T-cell (primary cell): Measurements from ENCODE around the gene JMJD8. TPM values are rescaled to one million over a fixed set of nuclear protein-coding genes. Genes with fewer than 3 reads are reported as not detected.
"Not testable (repeated sequence)": the region's sequence is repeated elsewhere in the genome, so short reads cannot be mapped to it uniquely, and the experiment has no call there.

Source experiments
- ATAC-seq, 4 experiments: fragments of 200-7000 bp in 3 of 4; fragments of 150-1000 bp in 1 of 4; cut with Tn5 transposase; replicated peaks in 1 of 4; 1 replicate in 3 of 4; 2 replicates in 1 of 4; pipeline ENCODE4 v1.10.0; 2021; ENCODE audit warnings: moderate library complexity in 3 of 4, mild to moderate bottlenecking in 2 of 4, moderate number of reproducible peaks in 1 of 4
- CTCF ChIA-PET, 2 donors: fragments of 300-600 bp; sonication (Branson Sonifier 250); formaldehyde crosslinking; loops; one replicate each; lab custom pipeline; 2022; ENCODE audit warnings: antibody characterized with exemption in 2 of 2; lab: Charles Lee
- POLR2A ChIA-PET, 2 donors: fragments of 300-600 bp; sonication (Branson Sonifier 250); formaldehyde crosslinking; loops; one replicate each; lab custom pipeline; 2022; ENCODE audit warnings: antibody characterized with exemption in 2 of 2; lab: Charles Lee
- DNase-seq, 35 experiments: peaks; one replicate each; pipeline versions ENCODE4 v3.0.0 to v3.0.0-alpha.2; 2013 to 2023
- H3K27ac ChIP-seq: one replicate; pipeline ENCODE4 v1.5.1; 2013; ENCODE audit warnings: low read length
- H3K27me3 ChIP-seq, 2 experiments: replicated peaks in 1 of 2; 1 replicate in 1 of 2; 2 replicates in 1 of 2; pipeline versions ENCODE4 v1.6.1 to v1.7.0; 2013; ENCODE audit warnings: low read length in 1 of 2, mixed read lengths in 1 of 2; ENCODE audit not compliant: control insufficient read depth in 2 of 2, insufficient read depth in 2 of 2; ENCODE audit errors: extremely low read depth in 1 of 2
- H3K36me3 ChIP-seq, 2 donors: 1 replicate in 1 of 2; 2 replicates in 1 of 2; pipeline versions ENCODE4 v1.6.1 to v1.7.0; 2013; ENCODE audit warnings: low read length in 1 of 2; ENCODE audit not compliant: control insufficient read depth in 2 of 2, insufficient read depth in 1 of 2; ENCODE audit errors: extremely low read depth in 1 of 2
- H3K4me1 ChIP-seq, 2 experiments: 1 replicate in 1 of 2; 2 replicates in 1 of 2; pipeline versions ENCODE4 v1.6.1 to v1.7.0; 2013; ENCODE audit warnings: low read length in 2 of 2, mixed read lengths in 1 of 2; ENCODE audit not compliant: insufficient read depth in 2 of 2, control insufficient read depth in 1 of 2; ENCODE audit errors: extremely low read depth in 1 of 2
- H3K4me3 ChIP-seq, 2 donors: 1 replicate in 1 of 2; 2 replicates in 1 of 2; pipeline versions ENCODE4 v1.5.1 to v1.7.0; 2013; ENCODE audit warnings: mild to moderate bottlenecking in 2 of 2, low read length in 1 of 2, moderate library complexity in 1 of 2; ENCODE audit not compliant: control insufficient read depth in 1 of 2; ENCODE audit errors: extremely low read depth in 1 of 2
- H3K9me3 ChIP-seq: 2 replicates; pipeline ENCODE4 v1.7.0; 2013
- H3K27ac Mint-ChIP-seq, 2 donors: one replicate each; pipeline ENCODE4 v1.8.0; 2020 to 2021; ENCODE audit warnings: mild to moderate bottlenecking in 2 of 2, mixed read lengths in 2 of 2
- H3K27me3 Mint-ChIP-seq, 2 donors: one replicate each; pipeline ENCODE4 v1.8.0; 2021 to 2022; ENCODE audit warnings: mixed read lengths in 2 of 2
- H3K36me3 Mint-ChIP-seq: one replicate; pipeline ENCODE4 v1.8.0; 2021; ENCODE audit warnings: mixed read lengths
- H3K4me1 Mint-ChIP-seq, 3 donors: one replicate each; pipeline ENCODE4 v1.8.0; 2020 to 2022; ENCODE audit warnings: mixed read lengths in 3 of 3, mild to moderate bottlenecking in 1 of 3
- H3K4me3 Mint-ChIP-seq, 3 donors: one replicate each; pipeline ENCODE4 v1.8.0; 2020 to 2022; ENCODE audit warnings: mild to moderate bottlenecking in 3 of 3, mixed read lengths in 3 of 3, moderate library complexity in 3 of 3
- H3K9me3 Mint-ChIP-seq, 3 donors: one replicate each; pipeline ENCODE4 v1.8.0; 2020 to 2022; ENCODE audit warnings: mixed read lengths in 3 of 3
- WGBS: methylation state at CpG from one replicate; pipeline ENCODE4 v1.1.5; 2013; ENCODE audit warnings: missing lambda C conversion rate; ENCODE audit not compliant: insufficient coverage; 5-methylcytosine and 5-hydroxymethylcytosine counted together
- total RNA-seq, 35 experiments: library from RNA in 6 of 35; stranded (reverse) in 6 of 35; fragments of 120-200 nt in 1 of 35; gene quantifications; one replicate each; pipeline versions ENCODE4 v1.2.1 to v1.2.4 and lab custom pipeline; 2013 to 2026

Gene JMJD8
- total RNA-seq, 5 donors from 2014 or later (not counting 1 experiment from before 2014, with no cell fraction given), result 27.3 to 54.4 (median 49.1) TPM

DNA sequence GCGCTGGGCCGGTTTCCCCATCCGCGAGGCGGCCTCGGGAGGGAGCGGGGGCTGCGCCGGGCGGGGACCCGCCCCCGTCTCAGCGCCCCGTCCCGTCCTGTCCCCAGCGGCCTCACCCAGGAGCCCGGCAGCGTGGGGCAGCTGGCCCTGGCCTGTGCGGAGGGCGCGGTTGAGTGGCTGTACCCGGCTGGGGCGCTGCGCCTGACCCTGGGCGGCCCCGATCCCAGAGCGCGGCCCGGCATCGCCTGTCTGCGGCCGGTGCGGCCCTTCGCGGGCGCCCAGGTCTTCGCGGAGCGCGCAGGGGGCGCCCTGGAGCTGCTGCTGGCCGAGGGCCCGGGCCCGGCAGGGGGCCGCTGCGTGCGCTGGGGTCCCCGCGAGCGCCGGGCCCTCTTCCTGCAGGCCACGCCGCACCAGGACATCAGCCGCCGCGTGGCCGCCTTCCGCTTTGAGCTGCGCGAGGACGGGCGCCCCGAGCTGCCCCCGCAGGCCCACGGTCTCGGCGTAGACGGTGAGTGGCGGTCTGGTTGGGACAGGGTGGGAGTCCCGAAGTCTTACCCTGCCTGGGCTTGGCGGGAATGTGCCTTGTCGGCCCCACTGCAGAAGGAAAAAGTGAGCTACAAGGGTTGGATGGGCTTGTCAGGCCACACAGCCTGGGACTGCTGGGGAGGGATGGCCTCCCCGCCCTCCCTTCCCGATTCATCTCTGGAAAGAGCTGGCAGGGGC, 31.5 kb upstream of the JMJD8 start:
- peak; percentile 9 to 26 (median 22) for ATAC-seq
- no peak overlapping the region for H3K27ac ChIP-seq
- Mint-ChIP-seq H3K4me3 (peak overlapping the region; percentile 57 to 68 (median 61)), H3K27ac (no peak overlapping the region), H3K27me3 (peaks cover 9 to 14% of the 10 kb centered on the region in 2 donors), H3K9me3 (no peaks in the 10 kb centered on the region), H3K4me1 (peaks cover 18 to 30% (median 21%) of the 10 kb centered on the region in 3 donors), H3K36me3 (no peaks in the 10 kb centered on the region)
- peaks cover 0 to 48% of the 10 kb centered on the region in 2 experiments for H3K27me3 ChIP-seq
- peak in 1 of 35 experiments; percentile 37 for DNase-seq
- peaks cover 5 to 51% of the 10 kb centered on the region in 2 experiments for H3K4me1 ChIP-seq
- H3K4me3 ChIP-seq, result peak overlapping the region; percentile 21 to 56
- H3K36me3 ChIP-seq, result no peaks in the 10 kb centered on the region
- CTCF ChIA-PET, result interaction anchor here (0.7 to 0.8 kb wide), 3 partner anchors 13 to 387 kb away, joined by 3 to 6 read pairs (median 3); no protein-coding TSS in a partner anchor
- H3K9me3 ChIP-seq, result no peaks in the 10 kb centered on the region
- POLR2A ChIA-PET, result interaction anchor here in 1 of 2 donors (0.5 to 0.8 kb wide), 2 partner anchors 10 to 92 kb away, joined by 3 to 4 read pairs; no protein-coding TSS in a partner anchor
- 3% methylated on average over 70 of the region's 74 CpGs for WGBS

- Mint-ChIP-seq H3K4me3 (peak within 1 kb of the TSS; percentile 57 to 68 (median 61)), H3K27ac (peak within 1 kb of the TSS in 1 of 2 donors; percentile 39), H3K27me3 (peaks cover 9 to 20% of the 10 kb centered on the region in 2 donors), H3K36me3 (no peaks in the 10 kb centered on the region), H3K9me3 (no peaks in the 10 kb centered on the region), H3K4me1 (peaks cover 11 to 23% (median 14%) of the 10 kb centered on the region in 3 donors)
- no peaks in the 10 kb centered on the region for H3K36me3 ChIP-seq
- no peaks in the 10 kb centered on the region for H3K9me3 ChIP-seq
- CTCF ChIA-PET, result no interaction called here
- peaks cover 2 to 43% of the 10 kb centered on the region in 2 experiments for H3K4me1 ChIP-seq
- H3K27me3 ChIP-seq, result peaks cover 0 to 56% of the 10 kb centered on the region in 2 experiments
- H3K4me3 ChIP-seq, result peak within 1 kb of the TSS; percentile 21 to 56
- no peak within 1 kb of the TSS for H3K27ac ChIP-seq
- peak; percentile 66 to 93 (median 81) for DNase-seq
- WGBS, result 5% methylated on average over 106 of the region's 108 CpGs
- POLR2A ChIA-PET, result interaction anchor here in 1 of 2 donors (0.6 kb wide), 1 partner anchor 29 kb away, joined by 3 read pairs; no protein-coding TSS in a partner anchor
- ATAC-seq, result peak; percentile 90 to 93 (median 91)
Observed at GRCh38 chr16:714558-715476, 30.7 kb upstream of the JMJD8 start, which contains the start of gene METRN. Gene METRN, plus strand, starts transcription at chr16:715118. Its CDS starts 172 bp downstream, at chr16:715290.

DNA sequence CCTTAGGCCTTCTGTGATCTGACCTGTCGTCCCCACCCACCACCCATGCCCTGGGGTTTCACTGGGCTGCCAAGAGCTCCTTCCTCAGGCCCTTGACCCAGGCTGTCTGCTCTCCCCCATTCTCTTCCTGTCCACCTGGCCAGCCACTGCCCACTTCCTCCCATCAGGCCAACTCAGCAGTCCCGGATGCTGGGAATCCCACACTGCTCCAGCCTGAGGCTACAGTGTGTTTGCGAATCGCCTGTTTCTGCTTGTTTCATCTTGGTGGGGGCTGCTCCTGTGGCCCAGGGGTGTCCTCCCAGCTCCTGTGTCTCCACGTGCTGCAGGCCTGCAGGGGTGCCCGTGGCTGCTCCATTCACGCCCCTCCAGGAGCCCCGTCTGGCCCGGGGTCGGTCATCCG, 29.9 kb upstream of the JMJD8 start:
- no peaks in the 10 kb centered on the region for H3K9me3 ChIP-seq
- H3K4me3 Mint-ChIP-seq, result peak overlapping the region in 2 of 3 donors; percentile 21 to 51
- no peaks in the 10 kb centered on the region for H3K9me3 Mint-ChIP-seq
- DNase-seq (no peak), ATAC-seq (no peak)
- WGBS, result 67% methylated on average over 10 of the region's 11 CpGs
- peaks cover 7 to 16% (median 10%) of the 10 kb centered on the region in 3 donors for H3K4me1 Mint-ChIP-seq
- no peak overlapping the region for H3K4me3 ChIP-seq
- H3K27ac Mint-ChIP-seq, result peak overlapping the region in 1 of 2 donors; percentile 39
- peaks cover 0 to 36% of the 10 kb centered on the region in 2 experiments for H3K4me1 ChIP-seq
- H3K27me3 Mint-ChIP-seq, result peaks cover 14 to 28% of the 10 kb centered on the region in 2 donors
- peaks cover under 1 to 63% of the 10 kb centered on the region in 2 experiments for H3K27me3 ChIP-seq
- H3K36me3 Mint-ChIP-seq, result no peaks in the 10 kb centered on the region
- no peak overlapping the region for H3K27ac ChIP-seq
- CTCF ChIA-PET, result no interaction called here
- no peaks in the 10 kb centered on the region for H3K36me3 ChIP-seq
- POLR2A ChIA-PET, result interaction anchor here in 1 of 2 donors (0.6 kb wide), 1 partner anchor 29 kb away, joined by 3 read pairs; no protein-coding TSS in a partner anchor

- CTCF ChIA-PET, result interaction anchor here (0.5 to 1.6 kb wide), 4 partner anchors 8 to 473 kb away, joined by 3 to 5 read pairs (median 4); partner anchors contain the start of genes ANTKMT (in 1 of the 2) and CCDC78 (in 1 of the 2)
- POLR2A ChIA-PET, H3K36me3 ChIP-seq, H3K9me3 ChIP-seq, H3K36me3 Mint-ChIP-seq, H3K27ac ChIP-seq, ATAC-seq, H3K4me3 ChIP-seq, H3K27ac Mint-ChIP-seq, H3K9me3 Mint-ChIP-seq: not testable (repeated sequence)
- peaks cover 0 to 28% of the 10 kb centered on the region in 2 experiments for H3K4me1 ChIP-seq
- Mint-ChIP-seq H3K4me3 (peak overlapping the region in 1 of 3 donors; percentile 12), H3K4me1 (peaks cover 6 to 14% (median 7%) of the 10 kb centered on the region in 3 donors), H3K27me3 (peaks cover 21 to 40% of the 10 kb centered on the region in 2 donors)
- H3K27me3 ChIP-seq, result peaks cover 8 to 71% of the 10 kb centered on the region in 2 experiments
- DNase-seq, result peak in 13 of 35 experiments; percentile 26 to 61 (median 37)
- WGBS, result 51% methylated on average over 3 of the region's 13 CpGs
Observed at GRCh38 chr16:712740-713250, 28.7 kb upstream of the JMJD8 start.

- ChIA-PET CTCF (interaction anchor here (0.8 to 2.1 kb wide), 6 partner anchors 9 to 391 kb away, joined by 3 to 5 read pairs (median 4); partner anchors contain the start of genes ANTKMT (in 1 of the 2), CCDC78 (in 1 of the 2), CHTF18 (in 1 of the 2) and RPUSD1 (in 1 of the 2)), POLR2A (no interaction called here)
- H3K27ac ChIP-seq, result no peak overlapping the region
- Mint-ChIP-seq H3K4me3 (no peak overlapping the region), H3K36me3 (no peaks in the 10 kb centered on the region), H3K4me1 (peaks cover 6 to 16% (median 7%) of the 10 kb centered on the region in 3 donors), H3K9me3 (no peaks in the 10 kb centered on the region), H3K27me3 (peaks cover 23 to 48% of the 10 kb centered on the region in 2 donors), H3K27ac (no peak overlapping the region)
- DNase-seq (peak; percentile 40 to 89 (median 67)), ATAC-seq (peak; percentile 41 to 55 (median 44))
- H3K9me3 ChIP-seq, result no peaks in the 10 kb centered on the region
- peaks cover 0 to 28% of the 10 kb centered on the region in 2 experiments for H3K4me1 ChIP-seq
- H3K27me3 ChIP-seq, result peaks cover 8 to 76% of the 10 kb centered on the region in 2 experiments
- WGBS, result 10% methylated on average over 8 of the region's 25 CpGs
- H3K36me3 ChIP-seq, result no peaks in the 10 kb centered on the region
- no peak overlapping the region for H3K4me3 ChIP-seq
Observed at GRCh38 chr16:711548-712320, 27.6 kb upstream of the JMJD8 start.
